Neuronal stem cell (in vitro differentiated cells): ENCODE measurements around the gene ZNF350.

Source experiments
- DNase-seq: peaks from one replicate; pipeline ENCODE4 v3.0.0-alpha.2; 2013; ENCODE audit warnings: low spot score
- H2AFZ ChIP-seq: one replicate; pipeline ENCODE4 v1.6.1; 2013; ENCODE audit warnings: mild to moderate bottlenecking, low read length, inconsistent platforms
- H2AK5ac ChIP-seq: 2 replicates; pipeline ENCODE4 v1.6.1; 2013; ENCODE audit warnings: low read depth, mild to moderate bottlenecking, inconsistent platforms, low read length, moderate library complexity, mixed read lengths
- H2BK120ac ChIP-seq: 2 replicates; pipeline ENCODE4 v1.6.1; 2013; ENCODE audit warnings: low read depth, mild to moderate bottlenecking, inconsistent platforms, low read length, moderate library complexity, mixed read lengths
- H2BK12ac ChIP-seq: one replicate; pipeline ENCODE4 v1.6.1; 2013; ENCODE audit warnings: low read length, inconsistent platforms
- H2BK15ac ChIP-seq: 2 replicates; pipeline ENCODE4 v1.6.1; 2013; ENCODE audit warnings: mild to moderate bottlenecking, low read length, inconsistent platforms, mixed read lengths
- H2BK5ac ChIP-seq: one replicate; pipeline ENCODE4 v1.6.1; 2013; ENCODE audit warnings: inconsistent platforms, mild to moderate bottlenecking, low read length, moderate library complexity
- H3K14ac ChIP-seq: one replicate; pipeline ENCODE4 v1.6.1; 2013; ENCODE audit warnings: low read length, inconsistent platforms
- H3K18ac ChIP-seq: 2 replicates; pipeline ENCODE4 v1.6.1; 2013; ENCODE audit warnings: low read length, inconsistent platforms
- H3K23ac ChIP-seq: 2 replicates; pipeline ENCODE4 v1.6.1; 2013; ENCODE audit warnings: low read depth, mild to moderate bottlenecking, mixed read lengths, low read length, inconsistent platforms; ENCODE audit not compliant: poor library complexity
- H3K27ac ChIP-seq: replicated peaks from 3 replicates; pipeline ENCODE4 v1.5.1; 2013; ENCODE audit warnings: low read length, inconsistent platforms
- H3K27me3 ChIP-seq, 3 experiments: 2 replicates each; pipeline ENCODE4 v1.6.1; 2013; ENCODE audit warnings: low read length in 3 of 3, mild to moderate bottlenecking in 2 of 3, inconsistent platforms in 1 of 3, low read depth in 1 of 3, mixed read lengths in 1 of 3, moderate library complexity in 1 of 3; ENCODE audit not compliant: control insufficient read depth in 3 of 3, insufficient read depth in 3 of 3
- H3K36me3 ChIP-seq, 2 donors: replicated peaks in 1 of 2; 2 replicates each; pipeline ENCODE4 v1.6.1; 2013; ENCODE audit warnings: low read length in 2 of 2; ENCODE audit not compliant: control insufficient read depth in 2 of 2, insufficient read depth in 2 of 2
- H3K4ac ChIP-seq: 2 replicates; pipeline ENCODE4 v1.6.1; 2013; ENCODE audit warnings: inconsistent platforms, mild to moderate bottlenecking, low read length, moderate library complexity
- H3K4me1 ChIP-seq, 2 donors: 1 replicate in 1 of 2; 2 replicates in 1 of 2; pipeline ENCODE4 v1.6.1; 2013; ENCODE audit warnings: low read length in 2 of 2, low read depth in 1 of 2; ENCODE audit not compliant: control insufficient read depth in 2 of 2, insufficient read depth in 1 of 2
- H3K4me2 ChIP-seq: one replicate; pipeline ENCODE4 v1.6.1; 2013; ENCODE audit warnings: mild to moderate bottlenecking, low read length, inconsistent platforms; ENCODE audit not compliant: insufficient read depth, poor library complexity, severe bottlenecking
- H3K4me3 ChIP-seq, 2 donors: 2 replicates each; pipeline ENCODE4 v1.5.1; 2013; ENCODE audit warnings: low read length in 2 of 2, mild to moderate bottlenecking in 2 of 2, inconsistent platforms in 1 of 2, moderate library complexity in 1 of 2
- H3K79me1 ChIP-seq: one replicate; pipeline ENCODE4 v1.6.1; 2013; ENCODE audit warnings: low read depth, mild to moderate bottlenecking, inconsistent platforms, low read length, moderate library complexity
- H3K9ac ChIP-seq: one replicate; pipeline ENCODE4 v1.6.1; 2013; ENCODE audit warnings: mild to moderate bottlenecking, low read depth, low read length, inconsistent platforms; ENCODE audit not compliant: poor library complexity
- H3K9me3 ChIP-seq, 2 donors: replicated peaks in 1 of 2; 2 replicates each; pipeline versions ENCODE3 to v1.6.1; 2013; ENCODE audit warnings: low read length in 2 of 2, mild to moderate bottlenecking in 2 of 2, inconsistent platforms in 1 of 2, low read depth in 1 of 2, mixed read lengths in 1 of 2, moderate library complexity in 1 of 2; ENCODE audit not compliant: control insufficient read depth in 2 of 2, insufficient read depth in 1 of 2
- H4K8ac ChIP-seq: one replicate; pipeline ENCODE4 v1.6.1; 2013; ENCODE audit warnings: low read depth, mild to moderate bottlenecking, inconsistent platforms, low read length, moderate library complexity
- H4K91ac ChIP-seq: one replicate; pipeline ENCODE4 v1.6.1; 2013; ENCODE audit warnings: low read length, low read depth, mild to moderate bottlenecking, inconsistent platforms; ENCODE audit not compliant: poor library complexity
- WGBS, 2 donors: extraction: QIAGEN DNeasy Blood & Tissue Kit; methylation state at CpG; one replicate each; pipeline ENCODE4 v1.1.7; 2013; ENCODE audit warnings: missing lambda C conversion rate in 2 of 2, mixed read lengths in 1 of 2; ENCODE audit not compliant: insufficient read length in 2 of 2, insufficient replicate concordance in 1 of 2; ENCODE audit errors: extremely low coverage in 2 of 2; 5-methylcytosine and 5-hydroxymethylcytosine counted together

Gene ZNF350

DNA sequence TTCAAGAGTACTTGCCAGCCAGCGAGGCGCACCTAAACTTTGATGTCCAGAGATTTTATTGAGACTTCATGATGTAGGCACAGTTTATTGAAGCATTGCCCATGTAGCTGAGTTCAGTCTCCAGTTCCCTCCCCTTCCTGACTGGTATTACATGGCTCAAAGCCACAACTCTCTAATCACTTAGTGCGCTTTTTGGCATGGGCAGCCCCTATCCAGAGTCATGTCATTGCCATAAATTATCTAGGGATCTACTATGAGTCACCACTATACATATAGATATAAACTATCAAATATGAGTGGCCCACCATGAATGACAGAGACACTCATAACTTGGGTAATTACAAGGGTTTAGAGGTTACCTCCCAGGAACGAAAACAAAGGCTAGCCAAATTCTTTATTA lies 33.9 kb upstream of the ZNF350 start:
- Histone ChIP-seq H3K27ac (no peak overlapping the region), H3K4ac (no peak overlapping the region), H2BK5ac (no peak overlapping the region), H3K27me3 (no peaks in the 10 kb centered on the region), H4K8ac (no peak overlapping the region), H2BK15ac (no peak overlapping the region), H2BK12ac (no peak overlapping the region), H3K9ac (no peak overlapping the region), H3K18ac (no peak overlapping the region), H3K4me1 (no peaks in the 10 kb centered on the region), H3K9me3 (peaks cover 13 to 93% of the 10 kb centered on the region in 2 donors), H3K36me3 (peaks cover 39 to 97% of the 10 kb centered on the region in 2 donors), H2BK120ac (no peak overlapping the region), H3K4me2 (no peak overlapping the region), H3K79me1 (no peaks in the 10 kb centered on the region), H3K4me3 (no peak overlapping the region), H3K14ac (no peak overlapping the region), H2AFZ (no peak overlapping the region), H3K23ac (no peak overlapping the region), H2AK5ac (no peak overlapping the region), H4K91ac (no peak overlapping the region)
- no CpG with 5 or more reads among the region's 4 CpGs for WGBS, 2 donors
- DNase-seq: no peak

DNA sequence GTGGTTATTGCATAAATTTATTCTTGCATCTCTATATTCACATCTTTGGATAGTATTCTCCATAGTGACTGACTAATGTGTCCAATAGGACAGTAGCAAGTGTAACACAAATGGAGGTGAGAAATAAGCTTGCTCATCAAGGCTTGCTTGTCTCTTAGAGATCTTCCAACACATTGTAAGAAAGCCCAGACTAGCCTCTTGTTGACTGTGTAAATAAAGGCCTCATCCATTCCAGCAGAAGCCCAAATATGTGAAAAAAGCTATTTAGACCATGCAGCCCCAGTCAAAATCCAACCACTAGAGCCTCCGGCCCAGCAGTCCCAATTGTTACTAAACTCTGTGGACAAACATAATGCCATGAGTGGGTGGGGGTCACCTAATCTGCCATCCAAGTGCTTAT lies 24.0 kb upstream of the ZNF350 start:
- WGBS, 2 donors: no CpG with 5 or more reads among the region's 1 CpG
- Histone ChIP-seq H3K79me1 (no peaks in the 10 kb centered on the region), H2BK12ac (no peak overlapping the region), H4K91ac (no peak overlapping the region), H3K9me3 (peaks cover 2 to 58% of the 10 kb centered on the region in 2 donors), H2BK120ac (no peak overlapping the region), H2AK5ac (no peak overlapping the region), H3K4me3 (no peak overlapping the region), H3K4me2 (no peak overlapping the region), H3K23ac (no peak overlapping the region), H3K18ac (no peak overlapping the region), H3K14ac (no peak overlapping the region), H3K27me3 (no peaks in the 10 kb centered on the region), H4K8ac (no peak overlapping the region), H3K9ac (no peak overlapping the region), H3K4me1 (no peaks in the 10 kb centered on the region), H2BK5ac (no peak overlapping the region), H3K36me3 (peaks cover 9 to 38% of the 10 kb centered on the region in 2 donors), H2AFZ (no peak overlapping the region), H3K4ac (no peak overlapping the region), H2BK15ac (no peak overlapping the region), H3K27ac (no peak overlapping the region)
- no peak for DNase-seq

DNA sequence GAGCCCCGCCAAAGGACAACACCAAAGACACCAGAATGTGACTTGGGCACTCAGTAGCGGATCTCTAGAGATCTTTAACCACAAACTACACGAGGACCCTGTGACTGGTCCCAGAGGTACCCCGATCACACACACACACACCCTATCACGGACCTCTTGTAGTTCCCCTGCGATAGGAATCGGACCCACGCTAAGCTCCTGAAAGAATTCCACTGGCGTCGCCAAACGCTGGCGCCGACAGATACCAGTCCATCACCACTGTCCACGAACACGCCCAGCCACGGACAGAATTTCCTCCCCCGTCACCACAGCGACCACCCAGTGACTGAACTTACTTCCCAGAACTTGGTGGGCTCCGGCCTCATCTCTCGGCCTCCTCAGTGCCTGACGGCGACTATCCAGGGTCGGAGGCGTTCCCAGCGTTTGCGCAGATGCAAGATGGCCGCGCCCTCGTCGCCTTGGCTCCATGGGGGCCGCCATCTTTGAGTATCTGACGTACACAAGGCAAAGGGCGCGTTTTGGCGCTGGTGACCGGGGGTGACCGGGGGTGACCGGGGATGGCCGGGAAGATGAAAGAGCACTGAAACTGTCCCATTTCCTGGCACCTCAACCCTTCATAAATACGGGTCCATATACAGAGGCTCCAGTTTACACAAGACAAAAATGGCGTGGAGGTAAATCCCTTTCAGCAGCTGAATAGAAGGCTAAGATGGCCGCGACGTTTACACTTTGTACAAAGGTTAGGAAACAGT lies 21.3 kb upstream of the ZNF350 start, which contains the start of gene ZNF615:
TSS of gene ZNF615 (minus strand) at position 406 of the 752 bp plus-strand sequence. CDS start 4,500 bp downstream, outside the sequence.
- Histone ChIP-seq H4K91ac (no peak within 1 kb of the TSS), H2BK120ac (no peak within 1 kb of the TSS), H3K4ac (no peak within 1 kb of the TSS), H2AK5ac (no peak within 1 kb of the TSS), H3K23ac (peak within 1 kb of the TSS; percentile 14), H3K27ac (no peak within 1 kb of the TSS), H3K4me3 (peak within 1 kb of the TSS; percentile 76 to 97), H3K36me3 (peaks cover 5 to 26% of the 10 kb centered on the region in 2 donors), H4K8ac (no peak within 1 kb of the TSS), H3K4me1 (no peaks in the 10 kb centered on the region), H3K18ac (peak within 1 kb of the TSS; percentile 89), H2BK12ac (no peak within 1 kb of the TSS), H3K4me2 (peak within 1 kb of the TSS; percentile 70), H3K9me3 (peaks cover 2 to 56% of the 10 kb centered on the region in 2 donors), H2AFZ (peak within 1 kb of the TSS; percentile 94), H3K79me1 (no peaks in the 10 kb centered on the region), H3K27me3 (no peaks in the 10 kb centered on the region), H3K14ac (peak within 1 kb of the TSS; percentile 39), H2BK15ac (no peak within 1 kb of the TSS), H2BK5ac (no peak within 1 kb of the TSS), H3K9ac (peak within 1 kb of the TSS; percentile 92)
- no CpG with 5 or more reads among the region's 44 CpGs for WGBS, 2 donors
- peak; percentile 84 for DNase-seq

DNA sequence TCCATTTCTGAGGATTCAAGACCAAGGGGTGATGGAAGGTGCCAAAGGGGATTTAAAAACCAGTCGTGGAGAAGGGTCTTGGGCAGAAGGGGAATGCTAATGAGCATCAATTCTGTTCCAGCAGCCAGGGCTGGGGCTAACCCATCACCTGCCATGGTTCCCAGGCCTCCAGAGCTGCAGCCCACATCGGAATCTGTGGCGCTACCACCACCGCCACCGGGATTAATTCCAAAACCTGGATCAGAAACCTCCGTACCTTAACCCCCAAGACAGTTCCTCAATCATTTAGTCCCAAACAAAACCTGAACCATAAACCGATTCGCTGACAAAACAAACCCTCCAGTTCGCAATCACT lies 20.8 kb upstream of the ZNF350 start:
- DNase-seq: peak; percentile 26
- Histone ChIP-seq H3K18ac (peak overlapping the region; percentile 78), H2BK15ac (no peak overlapping the region), H2BK12ac (no peak overlapping the region), H3K27ac (no peak overlapping the region), H3K4ac (no peak overlapping the region), H3K79me1 (no peaks in the 10 kb centered on the region), H3K27me3 (no peaks in the 10 kb centered on the region), H2AK5ac (no peak overlapping the region), H2BK120ac (no peak overlapping the region), H3K9me3 (peaks cover under 1 to 53% of the 10 kb centered on the region in 2 donors), H4K91ac (no peak overlapping the region), H2AFZ (peak overlapping the region; percentile 94), H3K4me3 (peak overlapping the region; percentile 76 to 97), H2BK5ac (no peak overlapping the region), H3K14ac (no peak overlapping the region), H3K4me2 (peak overlapping the region; percentile 70), H3K36me3 (peaks cover under 1 to 23% of the 10 kb centered on the region in 2 donors), H4K8ac (no peak overlapping the region), H3K4me1 (no peaks in the 10 kb centered on the region), H3K9ac (no peak overlapping the region), H3K23ac (no peak overlapping the region)
- no CpG with 5 or more reads among the region's 9 CpGs for WGBS, 2 donors
